Measurements from ENCODE around the gene RNU11.
"Not testable (repeated sequence)": the region's sequence is repeated elsewhere in the genome, so short reads cannot be mapped to it uniquely, and the experiment has no call there.

RNU11 gene

GRCh38 chr1:28680151-28680550, 31.8 kb downstream of the RNU11 start:
- DNase-seq (ENCODE audit: low read depth in 2 of 2) = peak in 1 of 2 donors; percentile 4
- H3K4me3 ChIP-seq (replicated peaks in 1 of 2; ENCODE audit: low read depth in 2 of 2, low read length in 2 of 2) = no peak overlapping the region
- TF ChIP-seq, protein P1, sequence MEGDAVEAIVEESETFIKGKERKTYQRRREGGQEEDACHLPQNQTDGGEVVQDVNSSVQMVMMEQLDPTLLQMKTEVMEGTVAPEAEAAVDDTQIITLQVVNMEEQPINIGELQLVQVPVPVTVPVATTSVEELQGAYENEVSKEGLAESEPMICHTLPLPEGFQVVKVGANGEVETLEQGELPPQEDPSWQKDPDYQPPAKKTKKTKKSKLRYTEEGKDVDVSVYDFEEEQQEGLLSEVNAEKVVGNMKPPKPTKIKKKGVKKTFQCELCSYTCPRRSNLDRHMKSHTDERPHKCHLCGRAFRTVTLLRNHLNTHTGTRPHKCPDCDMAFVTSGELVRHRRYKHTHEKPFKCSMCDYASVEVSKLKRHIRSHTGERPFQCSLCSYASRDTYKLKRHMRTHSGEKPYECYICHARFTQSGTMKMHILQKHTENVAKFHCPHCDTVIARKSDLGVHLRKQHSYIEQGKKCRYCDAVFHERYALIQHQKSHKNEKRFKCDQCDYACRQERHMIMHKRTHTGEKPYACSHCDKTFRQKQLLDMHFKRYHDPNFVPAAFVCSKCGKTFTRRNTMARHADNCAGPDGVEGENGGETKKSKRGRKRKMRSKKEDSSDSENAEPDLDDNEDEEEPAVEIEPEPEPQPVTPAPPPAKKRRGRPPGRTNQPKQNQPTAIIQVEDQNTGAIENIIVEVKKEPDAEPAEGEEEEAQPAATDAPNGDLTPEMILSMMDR (IDR thresholded peaks at IDR 0.05; ENCODE audit: low read depth, low read length) = no peak

GRCh38 chr1:28682840-28683239, 34.4 kb downstream of the RNU11 start:
- TF ChIP-seq, protein P1 (IDR thresholded peaks at IDR 0.05; ENCODE audit: low read depth, low read length) = no peak

DNA sequence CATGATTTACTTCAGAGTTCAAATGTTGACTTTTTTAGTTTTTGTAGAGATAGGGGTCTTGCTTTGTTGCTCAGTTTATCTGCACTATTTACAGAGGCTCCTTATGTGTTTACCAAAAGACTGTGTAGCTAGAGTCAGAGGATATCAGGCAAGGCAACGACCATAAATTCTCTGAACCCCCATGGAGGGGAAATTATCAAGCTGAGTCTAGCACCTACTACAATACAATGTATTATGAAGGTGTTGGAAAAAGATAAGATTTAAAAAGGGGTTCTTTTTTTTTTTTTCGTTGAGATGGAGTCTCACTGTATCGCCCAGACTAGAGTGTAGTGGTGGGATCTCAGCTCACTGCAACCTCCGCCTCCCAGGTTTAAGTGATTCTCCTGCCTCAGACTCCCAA, 36.5 kb downstream of the RNU11 start:
- no peak for DNase-seq (ENCODE audit: low read depth in 2 of 2)
- no peak overlapping the region for H3K4me3 ChIP-seq (replicated peaks in 1 of 2; ENCODE audit: low read depth in 2 of 2, low read length in 2 of 2)
- TF ChIP-seq, protein P1 (IDR thresholded peaks at IDR 0.05; ENCODE audit: low read depth, low read length) = no peak

More at GRCh38 chr1:28682840-28683239, 34.4 kb downstream of the RNU11 start:
- DNase-seq (ENCODE audit: low read depth in 2 of 2) = no peak
- H3K4me3 ChIP-seq (replicated peaks in 1 of 2; ENCODE audit: low read depth in 2 of 2, low read length in 2 of 2) = no peak overlapping the region

DNA sequence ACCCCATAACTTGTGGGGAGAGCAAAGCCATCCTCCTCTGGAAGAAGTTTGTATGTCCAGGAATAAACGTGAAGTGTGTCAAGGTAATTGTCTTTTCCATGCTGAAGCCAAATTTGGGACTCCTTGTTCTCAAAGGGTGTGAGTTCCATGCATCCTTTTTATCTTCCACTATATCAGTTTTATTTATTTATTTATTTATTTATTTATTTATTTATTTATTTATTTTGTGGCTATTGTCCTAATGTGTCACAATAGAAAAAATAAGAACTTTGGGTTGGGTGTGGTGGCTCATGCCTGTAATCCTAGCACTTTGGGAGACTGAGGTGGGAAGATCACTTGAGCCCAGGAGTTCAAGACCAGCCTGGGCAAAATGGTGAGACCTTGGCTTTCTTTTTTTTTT, 43.2 kb downstream of the RNU11 start:
- not testable (repeated sequence) for H3K4me3 ChIP-seq (replicated peaks in 1 of 2; ENCODE audit: low read depth in 2 of 2, low read length in 2 of 2); DNase-seq (ENCODE audit: low read depth in 2 of 2)
